Stimulated activated CD4-positive, alpha-beta T cell treated with anti-CD3 and anti-CD28 coated beads, Interleukin-2, amount 100 ng/mL, for 48 hours (primary cell): ENCODE results near the gene FAM43B.
"Not testable (repeated sequence)": the region's sequence is repeated elsewhere in the genome, so short reads cannot be mapped to it uniquely, and the experiment has no call there.

ENCODE experiments used
- DNase-seq, 2 donors: peaks; one replicate each; pipeline ENCODE4 v3.0.0-alpha.2; 2020

The FAM43B gene, protein sequence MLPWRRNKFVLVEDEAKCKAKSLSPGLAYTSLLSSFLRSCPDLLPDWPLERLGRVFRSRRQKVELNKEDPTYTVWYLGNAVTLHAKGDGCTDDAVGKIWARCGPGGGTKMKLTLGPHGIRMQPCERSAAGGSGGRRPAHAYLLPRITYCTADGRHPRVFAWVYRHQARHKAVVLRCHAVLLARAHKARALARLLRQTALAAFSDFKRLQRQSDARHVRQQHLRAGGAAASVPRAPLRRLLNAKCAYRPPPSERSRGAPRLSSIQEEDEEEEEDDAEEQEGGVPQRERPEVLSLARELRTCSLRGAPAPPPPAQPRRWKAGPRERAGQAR

GRCh38 chr1:20551945-20552727 is at the start of gene FAM43B:
FAM43B (plus strand) TSS chr1:20552573; CDS start chr1:20552974, 401 bp downstream.
- no peak for DNase-seq

- DNase-seq = no peak
Measured at GRCh38 chr1:20505488-20505887, 46.9 kb upstream of the FAM43B start.

DNA sequence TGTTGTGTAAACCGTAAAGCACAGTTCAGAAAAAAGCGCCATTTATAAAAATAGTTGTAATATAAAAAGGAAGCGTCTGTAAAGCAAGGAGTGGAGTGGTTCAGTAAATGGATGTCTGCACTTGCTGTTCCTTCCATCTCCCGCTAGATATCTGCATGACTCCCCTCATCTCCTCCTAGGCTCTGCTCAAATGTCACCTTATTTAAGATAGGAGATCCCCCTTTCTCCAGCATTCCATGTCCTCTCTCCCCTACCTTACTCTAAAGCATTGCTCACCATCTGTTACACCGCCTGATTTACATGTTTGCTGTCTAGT is 45.2 kb upstream of the FAM43B start:
- no peak for DNase-seq

GRCh38 chr1:20507564-20508410 is 44.6 kb upstream of the FAM43B start, which contains the start of gene MUL1:
MUL1 (minus strand) TSS chr1:20508151; CDS start chr1:20508024, 127 bp downstream.
- peak; percentile 89 to 97 for DNase-seq

DNA sequence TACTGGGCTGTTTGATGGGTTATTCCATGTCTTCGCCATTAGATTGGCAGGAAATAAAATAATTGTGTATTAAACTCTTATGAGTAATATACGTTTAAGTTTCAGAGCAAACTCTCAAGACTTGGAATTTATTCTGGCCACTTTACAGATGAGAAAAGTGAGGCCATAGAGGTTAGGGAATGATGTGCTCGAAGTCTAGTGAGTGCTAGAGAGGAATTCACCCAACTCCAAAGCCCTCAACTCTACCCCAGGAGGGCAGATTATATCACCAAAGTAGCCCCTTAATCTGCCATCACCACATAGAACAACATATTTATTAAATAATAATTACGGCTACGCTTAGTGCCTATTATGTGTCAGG is 44.0 kb upstream of the FAM43B start:
- no peak for DNase-seq

- no peak for DNase-seq
Measured at GRCh38 chr1:20511518-20512428, 40.6 kb upstream of the FAM43B start.

- DNase-seq = not testable (repeated sequence)
Measured at GRCh38 chr1:20519609-20520262, 32.6 kb upstream of the FAM43B start.

- peak; percentile 70 to 71 for DNase-seq
Measured at GRCh38 chr1:20521960-20522861, 30.2 kb upstream of the FAM43B start.

DNA sequence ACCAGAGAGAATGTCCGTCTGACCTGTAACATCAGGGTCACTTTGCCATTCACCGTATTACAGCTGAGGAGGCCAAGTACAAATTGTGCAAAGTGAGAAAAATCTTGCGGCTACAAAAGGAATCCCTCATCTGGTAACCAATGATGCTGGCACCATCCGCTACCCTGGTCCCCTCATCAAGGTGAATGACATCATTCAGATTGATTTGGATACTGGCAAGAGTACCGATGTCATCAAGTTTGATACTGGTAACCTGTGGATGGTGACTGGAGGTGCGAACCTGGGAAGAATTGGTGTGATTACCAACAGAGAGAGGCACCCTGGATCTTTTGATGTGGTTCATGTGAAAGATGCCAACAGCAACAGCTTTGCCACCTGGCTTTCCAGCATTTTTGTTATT is 26.1 kb upstream of the FAM43B start:
- no peak for DNase-seq

DNA sequence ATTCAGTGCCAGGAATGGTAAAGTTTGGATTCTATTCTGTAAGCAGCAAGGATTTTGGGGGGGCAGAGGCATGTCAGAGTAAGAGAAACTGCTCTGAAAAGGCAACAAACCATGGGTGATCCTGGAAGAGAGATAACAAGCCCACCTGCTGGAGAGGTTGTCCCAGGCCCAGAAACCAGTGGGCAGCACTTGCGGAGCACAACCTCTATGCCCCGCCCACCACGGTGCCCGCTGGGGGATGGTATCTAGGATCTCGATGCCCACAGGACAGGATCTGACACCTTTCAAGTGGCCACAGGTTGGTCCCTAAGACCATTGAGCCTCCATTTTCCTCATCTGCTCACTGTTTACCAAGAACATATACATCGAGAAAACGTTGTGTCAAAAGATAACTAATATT is 24.2 kb upstream of the FAM43B start:
- DNase-seq = no peak

DNA sequence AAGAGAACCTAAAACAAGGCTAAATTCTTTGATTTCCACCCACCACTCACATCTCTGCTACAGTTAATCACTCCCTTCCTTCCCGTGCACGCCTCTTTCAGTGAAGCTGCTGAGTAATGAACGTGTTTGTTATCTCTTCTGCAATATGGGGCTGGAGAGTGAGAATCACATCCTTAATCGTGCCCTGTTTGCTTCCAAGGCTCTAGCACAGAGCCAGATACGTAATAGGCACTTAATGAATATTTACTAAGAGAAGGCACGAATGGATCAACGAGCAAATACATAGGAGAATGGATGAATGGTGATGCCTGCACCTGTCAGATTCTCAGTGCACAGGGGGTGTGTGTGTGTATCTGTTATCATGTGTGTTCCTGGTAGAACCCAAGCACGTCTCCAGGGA is 22.1 kb upstream of the FAM43B start:
- no peak for DNase-seq

- no peak for DNase-seq
Measured at GRCh38 chr1:20530901-20531300, 21.5 kb upstream of the FAM43B start.

DNA sequence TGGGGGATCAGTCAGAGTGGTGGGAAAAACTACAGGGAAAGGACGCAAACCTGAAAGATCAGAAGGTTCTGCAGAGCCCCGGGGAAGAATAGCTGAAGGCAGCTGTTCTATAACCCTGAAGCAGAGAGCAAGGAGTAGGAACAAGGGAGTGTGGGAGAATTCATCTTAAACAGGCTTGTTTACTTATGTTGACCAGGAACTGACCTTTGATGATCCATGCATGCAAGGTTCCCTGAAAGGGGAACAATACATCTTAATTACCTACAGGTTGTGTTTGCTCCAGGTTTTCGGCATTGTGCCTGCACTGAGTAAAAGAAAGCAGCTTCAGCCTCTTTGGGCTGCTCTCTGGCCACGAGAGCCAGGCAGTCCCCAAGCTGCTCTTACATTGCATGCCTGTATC is 18.7 kb upstream of the FAM43B start:
- no peak for DNase-seq

DNA sequence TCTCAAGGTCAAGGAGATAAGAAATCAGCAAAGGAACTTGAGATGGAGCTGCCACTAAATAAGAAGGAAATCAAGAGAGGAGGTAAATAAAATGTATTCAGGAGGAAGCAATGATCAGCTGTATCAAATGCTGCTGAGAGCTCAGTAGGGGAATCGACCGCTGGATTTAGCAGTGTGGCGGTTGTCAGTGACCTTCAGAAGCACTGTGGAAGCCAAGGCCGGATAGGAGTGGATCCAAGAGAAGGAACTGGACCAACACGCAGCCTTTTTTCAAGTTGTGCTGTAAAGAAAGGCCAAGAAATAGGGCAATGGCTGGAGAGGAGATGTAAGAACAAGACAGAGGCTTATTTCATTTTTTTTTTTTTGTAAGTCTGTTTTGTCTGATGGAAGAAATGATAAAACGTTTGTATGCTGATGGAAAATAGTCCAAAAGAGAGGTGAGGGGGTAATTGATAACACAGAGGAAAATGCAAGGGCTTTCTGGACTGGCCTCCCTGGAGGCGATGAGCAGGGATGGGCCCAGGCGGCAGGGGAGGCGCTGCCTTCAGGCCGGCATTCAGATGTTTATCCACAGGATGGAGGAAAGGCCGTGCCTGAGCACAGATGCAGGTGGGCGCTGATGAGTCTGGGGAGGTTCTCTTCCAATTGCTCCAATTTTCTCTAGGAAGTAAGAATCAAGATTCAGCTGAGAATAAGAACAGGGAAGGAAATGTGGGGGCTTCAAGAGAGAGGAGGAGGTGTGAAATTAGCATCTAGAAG is 17.5 kb upstream of the FAM43B start:
- no peak for DNase-seq

DNA sequence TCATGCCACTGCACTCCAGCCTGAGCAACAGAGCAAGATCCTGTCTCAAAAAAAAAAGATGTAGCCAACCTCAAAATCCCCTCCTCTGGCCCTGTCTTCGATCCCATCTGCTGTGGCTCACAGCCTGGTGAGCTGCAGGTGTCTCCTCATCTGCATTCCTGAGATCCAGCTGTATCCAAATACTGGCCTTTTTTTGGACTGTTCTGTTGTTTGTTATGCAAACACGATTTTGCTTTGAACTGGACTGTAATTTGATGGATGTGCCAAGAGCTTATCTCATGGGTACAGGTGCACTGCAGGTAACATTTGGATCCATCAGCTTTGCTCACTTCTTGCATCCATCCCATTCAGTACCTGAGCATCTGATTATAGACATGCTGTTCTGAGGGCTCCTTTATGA is 14.1 kb upstream of the FAM43B start:
- DNase-seq = no peak

- no peak for DNase-seq
Measured at GRCh38 chr1:20538760-20539551, 13.4 kb upstream of the FAM43B start.

DNA sequence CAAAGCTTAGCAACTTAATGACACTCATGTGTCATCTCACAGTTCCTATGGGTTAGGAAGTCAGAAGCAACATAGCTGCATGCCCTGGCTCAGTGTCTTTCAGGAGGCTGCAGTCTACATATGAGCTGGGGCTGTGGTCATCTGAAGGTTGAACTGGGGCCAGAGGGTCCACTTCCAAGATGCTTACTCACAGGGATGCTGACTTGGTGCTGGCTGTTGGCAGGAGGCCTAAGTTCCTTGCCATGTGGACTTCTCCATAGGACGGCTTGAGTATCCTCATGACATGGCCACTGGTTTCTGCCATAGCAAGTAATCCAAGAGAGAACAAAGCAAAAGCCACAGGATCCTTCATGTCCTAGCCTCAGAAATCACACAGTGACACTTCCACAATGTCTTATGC is 12.1 kb upstream of the FAM43B start:
- DNase-seq = no peak

GRCh38 chr1:20546637-20547036 is 5.7 kb upstream of the FAM43B start:
- DNase-seq = no peak

- DNase-seq = no peak
Measured at GRCh38 chr1:20551161-20551560, 1.2 kb upstream of the FAM43B start.
